Endodermal cell (in vitro differentiated cells): ENCODE data around the gene LYPLA2. TPM values are rescaled to one million over a fixed set of nuclear protein-coding genes. Genes with fewer than 3 reads are reported as not detected.

ENCODE experiments used
- DNase-seq: peaks from one replicate; pipeline ENCODE4 v3.0.0-alpha.2; 2017
- H3K27ac ChIP-seq: 2 replicates; pipeline ENCODE4 v1.5.1; 2013; ENCODE audit warnings: mild to moderate bottlenecking, low read depth, low read length, moderate library complexity
- H3K27me3 ChIP-seq: 2 replicates; pipeline ENCODE4 v1.6.1; 2013; ENCODE audit warnings: mild to moderate bottlenecking, low read length, moderate library complexity; ENCODE audit not compliant: insufficient read depth, control insufficient read depth, poor library complexity, severe bottlenecking
- H3K36me3 ChIP-seq: 2 replicates; pipeline ENCODE4 v1.7.0; 2013; ENCODE audit warnings: mild to moderate bottlenecking, low read length, moderate library complexity; ENCODE audit not compliant: control insufficient read depth, insufficient read depth
- H3K4me1 ChIP-seq: one replicate; pipeline ENCODE4 v1.7.0; 2013; ENCODE audit warnings: low read length; ENCODE audit not compliant: control insufficient read depth, insufficient read depth
- H3K4me3 ChIP-seq: 2 replicates; pipeline ENCODE4 v1.5.1; 2013; ENCODE audit warnings: mild to moderate bottlenecking, low read length, moderate library complexity
- H3K9ac ChIP-seq: 2 replicates; pipeline ENCODE4 v1.6.1; 2013; ENCODE audit warnings: mild to moderate bottlenecking, low read length, moderate library complexity; ENCODE audit not compliant: poor library complexity, severe bottlenecking; ENCODE audit errors: extremely low read depth
- H3K9me3 ChIP-seq: 2 replicates; pipeline ENCODE4 v1.6.1; 2013; ENCODE audit warnings: mild to moderate bottlenecking, low read length, moderate library complexity; ENCODE audit not compliant: control insufficient read depth
- H3K27ac Mint-ChIP-seq: 2 replicates; pipeline ENCODE4 v1.8.0; 2020; ENCODE audit warnings: mixed read lengths
- H3K27me3 Mint-ChIP-seq: 2 replicates; pipeline ENCODE4 v1.8.0; 2021; ENCODE audit warnings: mild to moderate bottlenecking, mixed read lengths; ENCODE audit not compliant: insufficient read depth
- H3K36me3 Mint-ChIP-seq: 2 replicates; pipeline ENCODE4 v1.8.0; 2020; ENCODE audit warnings: low read depth, mixed read lengths
- H3K4me1 Mint-ChIP-seq: 2 replicates; pipeline ENCODE4 v1.8.0; 2020; ENCODE audit warnings: mixed read lengths
- H3K4me3 Mint-ChIP-seq: 2 replicates; pipeline ENCODE4 v1.8.0; 2020; ENCODE audit warnings: mild to moderate bottlenecking, moderate library complexity, mixed read lengths
- H3K9me3 Mint-ChIP-seq: 2 replicates; pipeline ENCODE4 v1.8.0; 2020; ENCODE audit warnings: mild to moderate bottlenecking, mixed read lengths
- CTCF ChIP-seq: fragments of 200-600 bp; sonication (generic); conservative IDR thresholded peaks from 2 replicates; pipeline ENCODE4 v1.5.0; 2021; ENCODE audit warnings: antibody characterized with exemption, mild to moderate bottlenecking
- WGBS, 2 experiments: methylation state at CpG; one replicate each; pipeline versions ENCODE4 v1.1.5 to v1.1.7; 2013; ENCODE audit warnings: missing lambda C conversion rate in 2 of 2, mixed read lengths in 1 of 2; ENCODE audit not compliant: insufficient coverage in 1 of 2, insufficient read length in 1 of 2; 5-methylcytosine and 5-hydroxymethylcytosine counted together
- total RNA-seq, 2 donors: library from RNA; stranded (reverse); fragmentation: NEBNext Ultra II Directional in 1 of 2; extraction: Animal tissue kit (Norgen Biotek cat#: 25700) in 1 of 2; gene quantifications; 2 replicates in 1 of 2; 3 replicates in 1 of 2; pipeline ENCODE4 v1.2.1, GENCODE V29; 2021

LYPLA2 gene
- total RNA-seq, 2 donors from 2014 or later = 103 to 107 TPM

GRCh38 chr1:23772854-23773242 lies 18.1 kb upstream of the LYPLA2 start:
- Mint-ChIP-seq H3K4me1 (no peaks in the 10 kb centered on the region), H3K9me3 (no peaks in the 10 kb centered on the region), H3K36me3 (peaks cover 13% of the 10 kb centered on the region), H3K27ac (no peak overlapping the region), H3K4me3 (no peak overlapping the region), H3K27me3 (no peaks in the 10 kb centered on the region)
- Histone ChIP-seq H3K4me1 (no peaks in the 10 kb centered on the region), H3K4me3 (no peak overlapping the region), H3K27me3 (no peaks in the 10 kb centered on the region), H3K9me3 (no peaks in the 10 kb centered on the region), H3K36me3 (peaks cover 18% of the 10 kb centered on the region), H3K9ac (no peak overlapping the region), H3K27ac (no peak overlapping the region)
- DNase-seq = no peak
- no peak for TF ChIP-seq CTCF
- 88 to 94% methylated on average over 10 of the region's 10 CpGs for WGBS, 2 experiments

- H3K27me3 ChIP-seq = no peaks in the 10 kb centered on the region
- H3K4me1 Mint-ChIP-seq = peaks cover 5% of the 10 kb centered on the region
- H3K36me3 Mint-ChIP-seq = peaks cover 3% of the 10 kb centered on the region
- no peaks in the 10 kb centered on the region for H3K9me3 Mint-ChIP-seq
- no peak for TF ChIP-seq CTCF
- H3K9ac ChIP-seq = no peak overlapping the region
- no peak overlapping the region for H3K27ac ChIP-seq
- H3K4me3 Mint-ChIP-seq = no peak overlapping the region
- no peaks in the 10 kb centered on the region for H3K4me1 ChIP-seq
- no peak for DNase-seq
- no peak overlapping the region for H3K4me3 ChIP-seq
- H3K9me3 ChIP-seq = no peaks in the 10 kb centered on the region
- H3K27me3 Mint-ChIP-seq = no peaks in the 10 kb centered on the region
- H3K36me3 ChIP-seq = peaks cover 7% of the 10 kb centered on the region
- H3K27ac Mint-ChIP-seq = no peak overlapping the region
- WGBS, 2 experiments = 90 to 95% methylated on average over 6 of the region's 6 CpGs
These were observed 16.6 kb upstream of the LYPLA2 start for GRCh38 chr1:23774174-23774880.

GRCh38 chr1:23776217-23776616 lies 14.7 kb upstream of the LYPLA2 start:
- H3K36me3 ChIP-seq = peaks cover 8% of the 10 kb centered on the region
- no peaks in the 10 kb centered on the region for H3K9me3 Mint-ChIP-seq
- H3K4me1 Mint-ChIP-seq = peaks cover 7% of the 10 kb centered on the region
- no peak overlapping the region for H3K27ac Mint-ChIP-seq
- no peaks in the 10 kb centered on the region for H3K27me3 Mint-ChIP-seq
- no peaks in the 10 kb centered on the region for H3K4me1 ChIP-seq
- TF ChIP-seq CTCF = no peak
- WGBS, 2 experiments = 89 to 98% methylated on average over 1 to 2 of the region's 2 CpGs
- no peak overlapping the region for H3K9ac ChIP-seq
- no peak overlapping the region for H3K27ac ChIP-seq
- no peaks in the 10 kb centered on the region for H3K9me3 ChIP-seq
- H3K4me3 ChIP-seq = no peak overlapping the region
- H3K4me3 Mint-ChIP-seq = no peak overlapping the region
- no peak for DNase-seq
- H3K27me3 ChIP-seq = no peaks in the 10 kb centered on the region
- H3K36me3 Mint-ChIP-seq = no peaks in the 10 kb centered on the region
